GM18858 (cell line): Measurements from ENCODE around the gene NXPE3.
"Not testable (repeated sequence)": the region's sequence is repeated elsewhere in the genome, so short reads cannot be mapped to it uniquely, and the experiment has no call there.

Experiments used
- ATAC-seq: cut with Tn5 transposase; IDR thresholded peaks from one replicate; pipeline ENCODE4 v1.9.1; 2021; ENCODE audit not compliant: unreplicated experiment

NXPE3 gene

DNA sequence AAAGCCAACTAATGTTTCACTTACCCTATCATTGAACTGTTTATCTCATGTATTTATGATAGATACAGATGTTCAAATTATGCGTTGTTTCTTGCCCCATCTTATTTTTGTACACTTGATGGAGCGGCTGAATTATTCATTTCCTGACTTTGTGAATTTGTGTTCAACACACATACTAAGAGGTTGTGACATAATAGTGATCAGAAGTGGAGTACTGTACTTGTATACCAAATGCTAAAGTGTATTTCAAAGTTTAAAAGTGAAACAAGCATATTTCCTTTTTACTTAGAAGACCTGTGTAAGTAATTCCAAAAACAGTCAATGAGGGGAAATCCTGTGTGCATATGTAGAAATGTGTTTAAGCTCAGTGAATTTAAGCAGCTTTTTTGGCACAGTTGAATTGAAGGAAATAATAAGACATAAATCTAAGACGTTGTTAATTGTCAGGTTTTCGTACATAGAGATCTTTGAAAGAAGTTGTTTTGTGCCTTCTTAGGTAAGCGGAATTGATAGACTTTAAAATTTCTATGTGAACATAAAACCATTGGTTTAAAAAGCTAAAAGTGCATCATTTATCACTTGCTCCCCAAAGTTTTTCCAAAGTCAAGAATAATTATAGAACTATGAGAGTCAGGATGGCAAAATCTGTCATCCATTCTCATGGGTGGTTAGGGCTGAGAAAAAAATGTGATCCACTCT is 72.2 kb downstream of the NXPE3 start:
- no peak for ATAC-seq

DNA sequence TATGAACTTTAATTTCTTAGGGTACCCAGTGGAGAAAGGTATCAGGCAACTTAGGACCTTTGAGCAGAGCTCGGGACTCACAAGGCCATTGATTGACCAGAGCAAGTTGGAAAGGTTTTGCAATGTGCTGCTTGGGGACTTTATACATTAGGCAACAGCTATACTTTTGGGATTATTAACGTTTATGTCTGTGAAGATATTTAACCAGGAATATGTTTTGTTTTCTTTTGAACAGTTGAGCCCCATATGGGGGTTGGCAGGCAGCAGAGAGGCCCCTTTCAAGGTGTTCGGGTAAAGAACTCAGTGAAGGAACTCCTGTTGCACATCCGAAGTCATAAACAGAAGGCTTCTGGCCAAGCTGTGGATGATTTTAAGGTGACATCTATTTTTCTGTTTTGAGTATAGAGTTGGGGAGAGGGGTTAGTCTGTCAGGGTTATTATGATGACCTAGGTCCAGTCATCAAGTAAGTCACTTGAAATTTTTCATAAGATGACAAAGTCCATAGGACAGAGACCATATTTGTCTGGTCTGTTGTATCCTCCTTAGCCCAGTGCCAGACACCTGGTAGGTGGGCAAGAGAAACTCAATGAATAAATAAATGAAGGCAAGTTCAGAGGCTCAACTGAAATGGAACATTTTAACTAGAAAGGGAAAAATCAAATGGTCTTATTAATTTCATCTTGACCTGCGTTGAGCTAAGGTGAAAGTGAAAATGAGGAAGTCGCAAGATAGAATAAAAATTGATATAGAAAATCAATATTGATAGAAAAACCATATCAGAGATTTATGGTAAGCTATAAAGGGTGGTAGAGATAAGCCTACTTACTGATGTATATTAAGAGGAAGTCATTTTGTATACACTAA is 73.1 kb downstream of the NXPE3 start:
- ATAC-seq = no peak

DNA sequence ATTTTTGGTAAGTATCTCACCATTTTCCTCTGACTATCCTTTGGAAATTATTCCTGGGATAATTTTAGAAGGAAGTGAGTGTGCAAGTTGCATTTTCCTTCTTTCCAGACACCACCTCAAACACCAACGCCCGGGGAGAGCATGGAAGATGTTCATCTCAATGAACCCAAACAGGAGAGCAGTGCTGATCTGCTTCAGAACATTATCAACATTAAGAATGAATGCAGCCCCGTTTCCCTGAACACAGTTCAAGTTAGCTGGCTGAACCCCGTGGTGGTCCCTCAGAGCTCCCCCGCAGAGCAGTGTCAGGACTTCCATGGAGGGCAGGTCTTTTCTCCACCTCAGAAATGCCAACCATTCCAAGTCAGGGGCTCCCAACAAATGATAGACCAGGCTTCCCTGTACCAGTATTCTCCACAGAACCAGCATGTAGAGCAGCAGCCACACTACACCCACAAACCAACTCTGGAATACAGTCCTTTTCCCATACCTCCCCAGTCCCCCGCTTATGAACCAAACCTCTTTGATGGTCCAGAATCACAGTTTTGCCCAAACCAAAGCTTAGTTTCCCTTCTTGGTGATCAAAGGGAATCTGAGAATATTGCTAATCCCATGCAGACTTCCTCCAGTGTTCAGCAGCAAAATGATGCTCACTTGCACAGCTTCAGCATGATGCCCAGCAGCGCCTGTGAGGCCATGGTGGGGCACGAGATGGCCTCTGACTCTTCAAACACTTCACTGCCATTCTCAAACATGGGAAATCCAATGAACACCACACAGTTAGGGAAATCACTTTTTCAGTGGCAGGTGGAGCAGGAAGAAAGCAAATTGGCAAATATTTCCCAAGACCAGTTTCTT is 74.2 kb downstream of the NXPE3 start:
- no peak for ATAC-seq

DNA sequence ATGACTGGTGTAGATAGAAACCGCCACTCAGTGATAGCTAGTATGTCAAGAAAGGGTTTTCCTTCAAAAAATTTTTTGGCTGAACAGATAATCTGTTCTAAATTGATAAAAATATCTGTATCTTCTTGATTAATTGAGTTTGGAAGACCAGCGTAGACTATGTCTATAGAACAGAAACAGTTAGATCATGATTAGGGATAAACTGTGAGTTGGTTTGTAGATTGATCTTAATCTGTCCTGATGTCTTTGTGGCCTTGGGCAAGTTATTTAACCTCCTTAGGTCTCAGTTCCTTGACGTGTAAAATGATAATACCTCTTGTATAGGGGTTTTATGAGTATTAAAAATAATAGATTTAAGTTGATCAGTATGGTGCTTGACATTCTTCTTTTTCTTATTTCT is 75.0 kb downstream of the NXPE3 start:
- ATAC-seq = no peak

GRCh38 chr3:101854608-101855304 is 75.7 kb downstream of the NXPE3 start:
- ATAC-seq = no peak

DNA sequence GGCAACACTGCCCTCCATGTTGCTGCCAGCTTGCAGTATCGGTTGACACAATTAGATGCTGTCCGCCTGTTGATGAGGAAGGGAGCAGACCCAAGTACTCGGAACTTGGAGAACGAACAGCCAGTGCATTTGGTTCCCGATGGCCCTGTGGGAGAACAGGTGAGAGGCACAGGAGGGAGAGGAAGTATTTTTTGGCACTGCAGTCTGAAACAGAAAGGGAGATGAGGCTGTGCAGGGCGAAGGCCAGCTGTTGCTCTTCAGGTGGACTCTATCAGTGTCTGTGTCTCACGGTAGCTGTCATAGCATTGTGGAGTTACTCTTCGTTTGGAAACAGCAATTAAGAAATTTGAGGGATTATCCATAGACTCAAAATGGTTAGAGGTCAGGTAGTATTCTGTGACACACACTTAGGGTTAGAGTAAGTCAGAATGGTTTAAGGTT is 78.3 kb downstream of the NXPE3 start:
- ATAC-seq = no peak

- ATAC-seq = no peak
Observed at GRCh38 chr3:101858464-101859030, 79.5 kb downstream of the NXPE3 start.

DNA sequence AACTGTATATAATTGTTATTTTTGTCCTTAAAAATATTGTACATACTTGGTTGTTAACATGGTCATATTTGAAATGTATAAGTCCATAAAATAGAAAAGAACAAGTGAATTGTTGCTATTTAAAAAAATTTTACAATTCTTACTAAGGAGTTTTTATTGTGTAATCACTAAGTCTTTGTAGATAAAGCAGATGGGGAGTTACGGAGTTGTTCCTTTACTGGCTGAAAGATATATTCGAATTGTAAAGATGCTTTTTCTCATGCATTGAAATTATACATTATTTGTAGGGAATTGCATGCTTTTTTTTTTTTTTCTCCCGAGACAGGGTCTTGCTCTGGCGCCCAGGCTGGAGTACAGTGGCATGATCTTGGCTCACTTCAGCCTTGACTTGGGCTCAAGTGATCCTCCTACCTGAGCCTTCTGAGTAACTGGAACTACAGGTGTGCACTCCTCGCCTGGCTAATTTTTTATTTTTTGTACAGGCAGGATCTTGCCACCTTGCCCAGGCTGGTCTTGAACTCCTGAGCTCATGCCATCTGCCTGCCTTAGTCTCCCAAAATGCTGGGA is 81.0 kb downstream of the NXPE3 start:
- ATAC-seq = no peak

GRCh38 chr3:101861212-101861788 is 82.3 kb downstream of the NXPE3 start:
- peak; percentile 51 for ATAC-seq

GRCh38 chr3:101861789-101862415 is 82.9 kb downstream of the NXPE3 start:
- ATAC-seq = no peak

GRCh38 chr3:101862416-101863165 is 83.6 kb downstream of the NXPE3 start:
- no peak for ATAC-seq

GRCh38 chr3:101864926-101865325 is 85.9 kb downstream of the NXPE3 start:
- ATAC-seq = not testable (repeated sequence)

DNA sequence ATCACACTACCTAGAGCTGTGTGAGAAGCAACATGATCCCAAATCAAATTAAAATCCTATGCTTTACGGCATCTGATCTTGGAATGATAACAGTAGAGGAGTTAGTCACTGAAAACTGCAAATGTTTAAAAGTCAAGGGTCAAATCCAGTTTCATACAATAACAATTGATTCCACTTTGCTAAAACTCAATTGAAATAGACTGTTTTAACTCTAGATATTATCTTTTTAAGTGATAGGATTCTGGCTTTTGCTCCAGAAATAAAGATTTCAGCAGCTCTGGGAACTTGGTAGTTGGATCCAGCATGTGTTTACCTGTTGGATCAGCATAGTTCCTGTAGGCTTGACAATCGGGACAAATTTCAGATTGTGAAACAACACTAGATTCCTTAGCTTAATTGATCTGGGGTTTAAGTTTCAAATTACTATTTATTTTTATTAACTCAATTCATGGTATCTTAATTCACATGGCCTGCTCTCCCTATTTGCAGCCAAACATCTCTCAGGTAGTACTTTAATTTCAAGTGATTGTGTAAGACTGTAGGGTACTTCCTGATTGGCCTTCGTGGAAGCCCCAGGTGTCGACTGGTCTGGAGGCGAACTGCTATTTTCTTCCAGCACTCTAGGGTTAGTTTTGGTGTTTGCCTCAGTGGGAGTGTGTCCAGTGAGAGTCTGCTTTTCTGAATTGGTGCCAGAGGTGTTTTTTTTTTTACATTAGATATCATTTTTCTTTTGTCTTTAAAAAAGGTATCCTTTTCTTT is 86.9 kb downstream of the NXPE3 start:
- ATAC-seq = no peak

DNA sequence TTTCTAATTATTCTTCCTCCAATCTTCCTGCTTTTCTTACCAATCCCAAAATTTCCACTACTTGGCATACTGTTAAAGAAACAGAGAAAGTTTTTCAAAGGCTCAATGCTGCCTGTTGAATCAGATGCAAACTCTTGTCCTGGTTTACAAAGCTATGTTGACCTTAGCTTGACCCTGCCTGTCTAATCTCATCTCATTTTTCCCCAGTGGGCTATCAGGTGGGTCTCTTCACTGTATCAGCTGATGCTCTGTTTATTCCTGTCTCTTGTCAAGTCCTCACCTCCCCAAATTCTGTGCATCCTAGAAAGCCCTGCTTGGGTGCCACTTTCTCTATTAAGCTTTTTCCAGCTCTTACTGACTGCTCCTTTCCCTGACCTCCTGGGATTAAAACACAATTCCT is 88.5 kb downstream of the NXPE3 start:
- no peak for ATAC-seq

DNA sequence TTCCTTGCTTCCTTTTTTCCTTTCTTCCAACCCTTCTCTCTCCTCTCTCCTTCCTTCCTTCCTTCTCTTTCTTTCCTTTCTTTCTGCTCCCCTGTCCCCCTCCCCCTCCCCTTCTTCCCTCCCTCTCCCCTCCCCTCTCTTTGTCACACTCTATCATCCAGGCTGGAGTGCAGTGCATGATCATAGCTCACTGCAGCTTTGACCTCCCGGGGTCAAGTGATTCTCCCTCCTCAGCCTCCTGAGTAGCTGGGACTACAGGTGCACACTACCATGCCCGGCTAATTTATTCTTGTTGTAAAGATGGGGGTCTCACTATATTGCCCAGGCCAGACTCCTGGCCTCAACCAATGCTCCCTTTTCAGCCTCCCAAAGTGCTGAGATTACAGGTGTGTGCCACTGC is 89.0 kb downstream of the NXPE3 start:
- no peak for ATAC-seq

DNA sequence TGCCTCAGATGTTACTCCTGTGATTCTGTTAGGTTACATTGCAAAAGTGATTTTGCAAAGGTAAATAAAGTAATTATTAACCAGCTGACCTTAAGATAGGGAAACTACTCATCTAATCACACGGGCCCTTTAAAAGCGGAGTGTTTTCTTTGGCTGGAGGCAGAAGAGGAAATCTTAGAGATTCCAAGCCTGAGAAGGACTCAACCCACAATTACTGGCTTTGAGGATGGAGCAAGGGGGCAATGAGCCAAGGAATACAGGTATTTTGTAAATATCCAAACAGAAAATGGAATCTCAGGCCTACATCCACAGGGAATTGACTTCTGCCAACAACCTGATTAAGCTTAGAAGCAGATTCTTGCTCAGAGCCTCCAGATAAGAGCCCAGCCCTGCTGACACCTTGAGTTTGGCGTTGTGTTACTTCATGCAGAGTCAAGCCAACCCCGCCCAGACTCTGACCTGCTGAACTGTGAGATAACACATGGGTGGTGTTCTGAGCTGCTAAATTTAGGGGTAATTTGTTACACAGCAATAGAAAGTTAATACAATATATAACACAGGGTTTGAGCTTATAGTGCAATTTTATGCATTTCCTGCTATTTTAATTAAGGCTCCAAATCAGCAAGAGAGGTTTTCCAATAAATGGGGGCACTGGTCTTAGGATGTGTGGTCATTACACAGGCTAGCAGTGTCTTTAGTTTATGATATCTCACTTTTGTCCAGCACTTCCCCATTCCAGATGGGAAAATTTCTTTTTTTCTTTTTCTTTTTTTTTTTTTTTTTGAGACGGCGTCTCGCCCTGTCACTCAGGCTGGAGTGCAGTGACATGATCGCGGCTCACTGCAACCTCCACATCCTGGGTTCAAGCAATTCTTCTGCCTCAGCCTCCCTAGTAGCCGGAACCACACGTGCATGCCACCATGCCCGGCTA is 89.8 kb downstream of the NXPE3 start:
- no peak for ATAC-seq

GRCh38 chr3:101870138-101870537 is 91.1 kb downstream of the NXPE3 start:
- ATAC-seq = no peak
